Activated naive CD4-positive, alpha-beta T cell treated with anti-CD3 and anti-CD28 coated beads, Interleukin-2, amount 50 U/mL, for 72 hours (primary cell): Measurements from ENCODE around the gene UBE2M. TPM values are rescaled to one million over a fixed set of nuclear protein-coding genes. Genes with fewer than 3 reads are reported as not detected.
"Not testable (repeated sequence)": the region's sequence is repeated elsewhere in the genome, so short reads cannot be mapped to it uniquely, and the experiment has no call there.

Source experiments
- ATAC-seq, 2 donors: fragments of 150-1000 bp; cut with Tn5 transposase; 2 replicates each; pipeline ENCODE4 v1.10.0; 2021; ENCODE audit warnings: mild to moderate bottlenecking in 2 of 2, moderate library complexity in 2 of 2
- DNase-seq, 2 donors: peaks; one replicate each; pipeline ENCODE4 v3.0.0; 2021 to 2022; ENCODE audit warnings: low spot score in 2 of 2
- H3K27ac Mint-ChIP-seq, 2 donors: one replicate each; pipeline ENCODE4 v1.8.0; 2022; ENCODE audit warnings: mild to moderate bottlenecking in 2 of 2, mixed read lengths in 2 of 2
- H3K36me3 Mint-ChIP-seq, 2 donors: one replicate each; pipeline ENCODE4 v1.8.0; 2022; ENCODE audit warnings: mixed read lengths in 2 of 2
- H3K9me3 Mint-ChIP-seq, 2 donors: one replicate each; pipeline ENCODE4 v1.8.0; 2022; ENCODE audit warnings: mixed read lengths in 2 of 2
- total RNA-seq, 2 donors: library from RNA; stranded (reverse); gene quantifications; one replicate each; pipeline ENCODE4 v1.2.3, GENCODE V29; 2022

UBE2M gene
- total RNA-seq, 2 donors from 2014 or later = 121 to 123 TPM

DNA sequence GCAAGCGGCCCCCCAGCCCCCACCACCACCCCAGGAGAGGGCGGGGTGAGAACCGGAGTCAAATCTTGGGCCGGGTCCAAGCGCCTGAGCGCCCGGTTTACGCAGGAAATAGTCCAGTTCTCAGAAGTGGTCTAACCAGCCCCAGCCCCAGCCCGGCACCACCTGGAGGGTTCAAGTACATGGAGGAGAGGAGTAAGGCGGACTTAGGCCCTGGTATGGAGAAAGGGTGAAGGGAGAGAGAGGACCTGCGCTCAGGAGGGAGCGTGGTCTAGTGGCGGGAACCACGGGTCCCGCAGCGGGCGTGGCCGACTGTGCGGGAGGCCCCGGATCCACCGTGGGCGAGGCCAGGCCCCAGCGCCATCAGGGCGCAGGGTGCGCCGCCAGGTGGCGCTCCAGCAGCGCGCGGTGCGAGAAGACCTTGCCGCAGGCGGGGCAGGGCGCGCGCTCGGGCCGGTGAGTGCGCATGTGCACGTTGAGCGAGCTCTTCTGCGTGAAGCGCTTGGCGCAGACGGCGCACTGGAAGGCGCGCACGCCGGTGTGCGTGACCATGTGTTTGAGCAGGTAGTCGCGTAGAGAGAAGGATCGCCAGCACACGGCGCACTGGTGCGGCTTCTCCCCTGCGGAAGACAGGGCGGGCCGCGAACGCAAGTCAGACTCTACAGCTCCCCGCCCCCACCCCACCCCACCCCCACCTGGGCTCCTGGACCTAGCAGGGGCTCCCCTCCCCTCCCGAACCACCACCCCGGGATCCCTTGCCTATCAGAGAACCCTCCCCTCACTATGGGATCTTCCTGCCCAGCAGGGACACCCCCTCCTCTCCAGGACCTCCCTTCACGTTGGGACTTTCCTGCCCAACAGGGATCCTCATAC is 44.5 kb downstream of the UBE2M start:
- DNase-seq (peak; percentile 97 to 100), ATAC-seq (peak; percentile 93)
- H3K9me3 Mint-ChIP-seq = no peaks in the 10 kb centered on the region
- peak overlapping the region; percentile 89 to 92 for H3K27ac Mint-ChIP-seq
- H3K36me3 Mint-ChIP-seq = peaks cover 12 to 13% of the 10 kb centered on the region in 2 donors

DNA sequence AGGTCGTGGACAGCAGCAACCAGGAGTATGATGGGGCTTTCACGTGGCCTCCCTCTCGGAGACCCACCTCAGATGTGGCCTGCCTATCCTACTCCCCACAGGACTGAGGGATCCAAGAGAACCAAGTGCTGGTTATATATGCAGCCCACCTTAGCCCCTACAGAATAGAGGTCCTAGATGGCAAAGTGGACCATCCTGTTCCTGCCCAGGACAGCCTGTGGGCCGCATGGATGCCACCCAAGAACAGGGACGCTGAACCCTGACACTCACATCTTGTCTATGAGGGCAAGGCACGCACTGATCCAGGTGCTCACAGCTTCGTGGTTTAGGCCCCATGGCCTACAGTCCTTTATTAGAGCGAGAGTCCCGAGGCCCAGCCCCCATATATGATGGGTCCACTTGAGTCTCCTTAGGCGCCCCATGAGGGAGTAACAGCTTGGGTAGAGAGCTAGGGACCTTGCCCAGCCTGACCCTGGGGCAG is 45.2 kb downstream of the UBE2M start:
- no peaks in the 10 kb centered on the region for H3K9me3 Mint-ChIP-seq
- ATAC-seq (peak; percentile 1 to 3), DNase-seq (no peak)
- peak overlapping the region; percentile 87 to 89 for H3K27ac Mint-ChIP-seq
- peaks cover 9 to 10% of the 10 kb centered on the region in 2 donors for H3K36me3 Mint-ChIP-seq

DNA sequence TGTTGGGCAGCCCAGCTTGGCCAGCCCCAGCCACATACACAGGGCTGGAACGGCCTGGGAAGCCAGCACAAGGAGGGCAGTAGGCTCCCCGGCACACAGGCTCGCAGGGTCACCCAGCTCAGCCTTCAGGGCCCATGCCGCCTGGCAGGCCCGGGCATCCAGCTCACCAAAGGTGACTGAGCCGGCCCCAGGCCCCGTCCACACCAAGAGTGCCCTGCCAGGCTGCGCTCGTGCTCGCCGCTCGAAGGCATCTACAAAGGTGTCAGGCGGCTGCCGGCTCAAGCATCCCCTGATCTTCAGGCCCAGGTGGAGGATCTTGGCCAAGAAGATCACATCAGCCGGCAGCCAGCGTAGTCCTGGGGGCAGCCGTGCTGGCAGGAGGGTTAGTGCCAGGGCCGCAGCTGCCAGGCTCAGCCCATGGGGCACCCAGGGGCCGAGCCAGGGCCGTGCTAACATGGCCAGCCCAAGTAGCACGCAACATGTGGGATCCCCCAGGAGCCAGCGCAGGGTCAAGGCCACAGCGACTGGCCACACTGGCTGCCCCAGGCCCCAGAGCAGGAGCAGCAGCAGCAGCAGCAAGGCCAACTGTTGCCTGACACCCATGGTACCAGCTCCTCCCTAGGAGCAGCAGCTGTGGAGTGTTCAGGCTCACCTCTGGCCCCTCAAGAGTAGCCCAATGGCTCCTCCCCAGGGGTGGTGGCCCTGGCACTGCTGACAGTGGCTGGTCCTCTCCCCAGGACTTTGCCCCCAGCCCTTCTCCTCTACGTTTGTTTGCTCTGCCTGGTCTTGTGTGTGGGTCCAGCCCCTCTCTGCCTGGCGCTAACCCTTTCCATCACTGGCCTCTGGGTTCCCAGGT is 46.8 kb downstream of the UBE2M start, which contains the start of gene SLC27A5:
Gene SLC27A5 (minus strand): TSS at position 640 of the 856 bp plus-strand sequence. CDS start 37 bp downstream, at position 603.
- no peak for ATAC-seq
- peak within 1 kb of the TSS; percentile 55 to 89 for H3K27ac Mint-ChIP-seq
- no peak for DNase-seq
- peaks cover 19% of the 10 kb centered on the region in 2 donors for H3K36me3 Mint-ChIP-seq
- H3K9me3 Mint-ChIP-seq = peaks cover 0 to 3% of the 10 kb centered on the region in 2 donors

DNA sequence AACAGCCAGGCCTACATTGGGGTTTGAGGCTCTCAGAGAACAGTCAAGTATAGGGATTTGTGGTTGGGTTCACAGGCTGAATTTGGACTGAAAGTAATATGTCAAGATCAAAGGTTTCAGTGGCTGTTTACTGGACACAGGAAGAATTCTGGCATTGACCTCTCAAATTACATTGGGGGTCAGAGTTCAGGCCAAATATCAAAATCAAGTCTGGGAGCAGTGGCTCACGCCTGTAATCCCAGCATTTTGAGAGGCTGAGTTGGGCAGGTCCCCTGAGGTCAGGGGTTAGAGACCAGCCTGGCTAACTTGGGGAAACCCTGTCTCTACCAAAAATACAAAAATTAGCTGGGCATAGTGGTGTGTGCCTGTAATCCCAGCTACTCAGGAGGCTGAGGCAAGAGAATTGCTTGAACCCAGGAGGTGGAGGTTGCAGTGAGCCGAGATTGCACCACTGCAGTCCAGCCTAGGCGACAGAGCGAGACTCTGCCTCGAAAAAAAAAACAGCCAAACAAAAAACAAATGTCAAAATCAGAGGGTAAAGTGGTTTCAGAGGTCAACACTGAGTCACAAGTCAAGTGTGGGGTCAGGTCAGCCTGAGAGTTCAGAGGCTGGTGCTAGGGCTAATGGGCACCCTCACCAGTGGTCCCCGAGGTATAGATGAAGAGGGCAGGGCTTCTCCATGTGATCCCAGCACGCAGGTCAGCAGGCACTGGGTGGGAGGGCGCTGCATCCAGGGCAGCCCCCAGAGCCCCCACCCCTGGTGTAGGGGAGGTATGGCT is 48.1 kb downstream of the UBE2M start:
- Mint-ChIP-seq H3K27ac (peak overlapping the region in 1 of 2 donors; percentile 70), H3K36me3 (peaks cover 11% of the 10 kb centered on the region in 2 donors), H3K9me3 (peaks cover 0 to 3% of the 10 kb centered on the region in 2 donors)
- no peak for ATAC-seq
- no peak for DNase-seq

DNA sequence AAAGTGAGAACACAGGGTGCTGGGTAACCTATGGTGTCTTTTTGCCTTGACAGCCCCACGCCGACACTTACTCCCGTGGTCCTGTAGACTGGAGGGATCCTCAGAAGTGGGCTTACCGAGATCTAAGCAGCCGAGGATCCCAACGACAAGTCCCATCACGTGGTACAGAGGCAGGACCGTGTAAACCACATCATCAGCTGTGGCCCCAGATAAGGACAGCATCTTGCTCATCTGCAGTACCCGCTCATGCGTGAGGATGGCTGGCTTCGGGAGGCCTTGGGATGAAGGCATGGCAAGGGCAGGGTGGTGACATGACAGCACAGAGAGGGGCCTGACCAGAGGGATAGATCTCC is 48.7 kb downstream of the UBE2M start:
- Mint-ChIP-seq H3K27ac (no peak overlapping the region), H3K36me3 (peaks cover 10% of the 10 kb centered on the region in 2 donors)

DNA sequence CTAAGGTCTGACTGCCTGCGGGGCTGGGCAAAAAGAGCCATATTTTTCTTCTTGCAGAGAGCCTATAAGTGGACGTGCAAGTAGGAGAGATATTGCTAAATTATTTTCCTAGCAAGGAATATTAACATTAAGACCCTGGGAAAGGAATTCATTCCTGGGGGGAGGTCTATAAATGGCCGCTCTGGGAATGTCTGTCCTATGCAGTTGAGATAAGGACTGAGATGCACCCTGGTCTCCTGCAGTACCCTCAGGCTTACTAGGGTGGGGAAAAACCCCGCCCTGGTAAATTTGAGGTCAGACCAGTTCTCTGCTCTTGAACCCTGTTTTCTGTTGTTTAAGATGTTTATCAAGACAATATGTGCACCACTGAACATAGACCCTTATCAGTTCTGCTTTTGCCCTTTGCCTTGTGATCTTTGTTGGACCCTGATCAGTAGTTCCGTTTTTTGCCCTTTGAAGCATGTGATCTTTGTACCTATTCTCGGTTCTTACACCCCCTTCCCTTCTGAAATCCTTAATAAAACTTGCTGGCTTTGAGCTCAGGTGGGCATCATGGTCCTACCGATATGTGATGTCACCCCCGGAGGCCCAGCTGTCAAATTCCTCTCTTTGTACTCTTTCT is 50.7 kb downstream of the UBE2M start:
- DNase-seq, ATAC-seq, H3K9me3 Mint-ChIP-seq: not testable (repeated sequence)
- Mint-ChIP-seq H3K27ac (peak overlapping the region; percentile 30 to 48), H3K36me3 (peaks cover 10% of the 10 kb centered on the region in 2 donors)

More for the DNA sequence above, 48.7 kb downstream of the UBE2M start:
- DNase-seq (no peak), ATAC-seq (no peak)
- peaks cover 0 to 3% of the 10 kb centered on the region in 2 donors for H3K9me3 Mint-ChIP-seq

Other genes with a start within 250 kb of the UBE2M start
- 1 to 10 TPM; 3.1 to 4.3 TPM for gene ZSCAN22, start 231.6 kb downstream of the UBE2M start, total RNA-seq
- gene A1BG, start 205.1 kb downstream of the UBE2M start, total RNA-seq = 10 to 100 TPM; 12.9 to 14.9 TPM
- gene ZNF497, start 195.9 kb downstream of the UBE2M start, total RNA-seq = 1 to 10 TPM in 1 of 2 donors, under 1 TPM in 1; 0.23 to 2.6 TPM
- 1 to 10 TPM in 1 of 2 donors, under 1 TPM in 1; 0.48 to 2.1 TPM for gene ZNF837, start 177.6 kb downstream of the UBE2M start, total RNA-seq
- 1,000 to 10,000 TPM; 1,454 to 1,511 TPM for gene RPS5, start 171.3 kb downstream of the UBE2M start, total RNA-seq
- under 1 TPM; 0.48 to 0.60 TPM for gene RNF225, start 163.0 kb downstream of the UBE2M start, total RNA-seq
- 10 to 100 TPM; 10.4 to 13.9 TPM for gene ZNF584, start 150.0 kb downstream of the UBE2M start, total RNA-seq
- gene ZNF132, start 118.5 kb downstream of the UBE2M start, total RNA-seq = 1 to 10 TPM; 3.1 to 3.4 TPM
- gene ZNF324B, start 107.0 kb downstream of the UBE2M start, total RNA-seq = 1 to 10 TPM; 5.7 to 7.9 TPM
- gene ZNF324, start 91.5 kb downstream of the UBE2M start, total RNA-seq = 1 to 10 TPM; 6.4 to 7.7 TPM
- gene ZNF446, start 82.3 kb downstream of the UBE2M start, total RNA-seq = 1 to 10 TPM; 4.8 to 5.0 TPM
- gene SLC27A5, start 46.6 kb downstream of the UBE2M start, total RNA-seq = 10 to 100 TPM; 10.2 to 21.4 TPM
- gene ZBTB45, start 38.8 kb downstream of the UBE2M start, total RNA-seq = 10 to 100 TPM in 1 of 2 donors, 1 to 10 TPM in 1; 7.9 to 12.2 TPM
- gene TRIM28, start 14.5 kb downstream of the UBE2M start, total RNA-seq = 100 to 1,000 TPM; 446 to 497 TPM
- 100 to 1,000 TPM; 112 to 114 TPM for gene CHMP2A, start 3.5 kb downstream of the UBE2M start, total RNA-seq
- 10 to 100 TPM; 22.1 to 26.8 TPM for gene MZF1, start 14.7 kb upstream of the UBE2M start, total RNA-seq